GM21576 (cell line): ENCODE data around the gene CBX5.
"Not testable (repeated sequence)": the region's sequence is repeated elsewhere in the genome, so short reads cannot be mapped to it uniquely, and the experiment has no call there.

ENCODE experiments used
- ATAC-seq: cut with Tn5 transposase; IDR thresholded peaks from one replicate; pipeline ENCODE4 v1.9.1; 2021; ENCODE audit warnings: mild to moderate bottlenecking, moderate library complexity; ENCODE audit not compliant: unreplicated experiment

Gene CBX5

DNA sequence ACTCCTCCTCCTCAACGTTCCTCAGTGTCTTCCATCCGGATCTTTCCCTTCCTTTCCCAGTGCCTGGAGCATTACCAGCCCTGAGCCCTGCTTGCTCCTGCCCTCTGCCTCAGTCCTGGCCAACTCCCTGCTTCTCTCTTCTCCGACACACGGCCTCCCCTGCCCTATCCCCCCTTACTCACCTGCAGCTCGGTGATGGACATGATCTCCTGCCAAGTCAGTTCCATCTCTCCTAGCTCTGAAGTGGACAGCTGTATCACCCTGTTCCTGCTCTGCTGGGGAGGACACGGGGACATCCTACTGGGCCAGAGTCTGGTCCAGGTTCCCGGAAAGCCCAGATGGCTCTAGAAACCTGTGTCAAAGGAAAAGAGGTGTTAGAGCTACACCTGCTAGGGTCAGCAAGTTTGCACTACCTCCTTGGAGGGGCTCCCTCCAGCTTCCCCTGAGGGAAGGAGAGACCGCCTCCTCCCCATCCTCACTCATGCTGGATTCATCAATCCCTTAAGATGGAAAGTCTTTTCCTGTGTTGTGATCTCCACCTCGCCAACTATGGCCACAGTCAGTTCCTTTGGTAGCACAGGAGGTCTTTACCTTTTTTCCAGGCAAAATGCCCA, 15.1 kb upstream of the CBX5 start:
- no peak for ATAC-seq

DNA sequence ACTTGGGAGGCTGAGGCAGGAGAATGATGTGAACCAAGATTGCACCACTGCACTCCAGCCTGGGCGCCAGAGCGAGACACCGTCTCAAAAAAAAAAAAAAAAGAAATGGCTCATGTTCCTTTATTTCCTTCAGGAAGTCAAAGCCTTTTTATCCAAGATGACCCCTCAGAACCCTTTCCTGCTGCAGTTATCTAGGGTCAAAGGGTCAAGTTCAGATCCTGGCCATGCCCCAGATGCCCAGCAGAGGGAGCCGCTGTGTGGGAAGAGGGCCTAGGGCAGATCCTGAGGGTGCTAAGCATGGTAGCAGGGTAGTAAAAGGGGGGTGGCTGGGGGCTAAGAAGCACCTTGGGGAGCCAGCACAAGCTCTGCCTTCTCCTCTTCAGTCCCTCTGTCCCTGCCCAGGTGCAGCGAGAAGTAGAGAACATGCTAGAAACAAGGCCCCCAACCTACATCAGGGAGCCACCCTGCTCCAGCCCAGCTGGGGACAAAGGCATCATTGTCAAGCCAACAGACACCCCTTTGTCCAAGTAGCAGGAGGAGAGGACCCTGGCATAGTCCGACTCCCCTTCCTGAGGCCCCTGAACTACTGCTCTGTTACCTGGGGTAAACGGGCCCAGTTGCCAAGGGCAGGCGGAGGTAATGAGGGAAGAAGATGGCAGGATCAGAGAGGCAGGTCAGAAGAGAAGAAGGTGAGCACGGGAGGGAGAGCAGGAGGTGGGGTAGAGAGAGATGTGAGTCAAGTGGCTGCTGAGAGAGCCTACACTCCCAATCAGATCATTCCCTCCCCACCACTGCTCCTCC, 14.4 kb upstream of the CBX5 start:
- ATAC-seq: no peak

DNA sequence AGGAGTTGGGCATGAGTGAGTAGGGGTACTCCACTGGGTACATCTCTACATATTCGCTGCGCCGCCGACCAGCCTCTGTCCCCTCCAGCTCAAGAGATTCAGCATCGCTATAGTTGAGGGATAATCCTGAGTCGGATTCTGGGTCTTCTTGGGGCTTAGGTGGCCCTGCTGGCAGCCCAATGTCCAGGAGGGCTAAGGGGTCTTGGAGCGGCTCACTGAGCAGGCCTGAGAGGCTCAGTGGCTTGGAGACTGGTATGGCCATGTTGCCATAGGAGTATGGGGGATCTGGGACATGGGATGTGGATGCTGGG, 13.0 kb upstream of the CBX5 start:
- no peak for ATAC-seq

DNA sequence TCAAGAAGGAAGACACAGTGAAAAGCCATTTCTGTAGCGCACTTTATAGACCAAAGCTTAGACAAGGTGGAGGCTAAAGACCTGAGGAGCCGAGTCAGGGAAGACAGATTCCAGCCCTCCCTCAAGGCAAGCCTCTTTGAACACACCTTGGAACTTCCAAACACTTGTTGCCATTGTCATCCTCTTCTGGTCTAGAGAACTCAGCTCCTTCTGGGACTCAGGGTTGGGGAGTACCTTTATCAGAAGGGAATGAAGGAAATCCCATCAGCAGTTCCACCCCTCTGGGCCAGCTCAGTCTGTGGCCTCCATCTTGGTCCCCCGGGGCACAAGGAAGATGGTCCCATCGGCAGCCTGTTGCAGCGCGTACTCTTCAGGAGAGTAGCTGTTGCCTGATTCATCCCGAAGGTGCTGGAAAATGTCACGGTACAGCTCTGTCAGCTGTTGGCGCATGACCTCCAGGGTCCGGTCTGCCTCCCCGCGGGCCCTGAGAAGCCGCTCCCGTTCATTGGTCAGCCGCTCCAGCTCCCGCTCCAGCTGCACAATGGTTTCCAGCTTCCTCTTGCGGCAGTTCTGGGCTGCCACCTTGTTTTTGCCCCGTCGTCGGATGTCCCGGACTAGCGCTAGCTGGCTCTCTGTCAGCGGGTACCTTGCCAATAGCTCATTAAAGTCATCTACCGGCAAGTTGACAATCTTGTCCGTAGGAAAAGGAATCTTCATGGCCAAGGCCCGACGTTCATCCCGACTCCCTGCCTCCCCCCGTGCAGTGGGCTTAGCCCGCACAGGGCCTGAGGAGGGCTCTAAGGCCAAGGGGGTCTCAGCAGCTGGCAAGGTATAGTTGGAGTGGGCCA, 12.4 kb upstream of the CBX5 start:
- no peak for ATAC-seq

DNA sequence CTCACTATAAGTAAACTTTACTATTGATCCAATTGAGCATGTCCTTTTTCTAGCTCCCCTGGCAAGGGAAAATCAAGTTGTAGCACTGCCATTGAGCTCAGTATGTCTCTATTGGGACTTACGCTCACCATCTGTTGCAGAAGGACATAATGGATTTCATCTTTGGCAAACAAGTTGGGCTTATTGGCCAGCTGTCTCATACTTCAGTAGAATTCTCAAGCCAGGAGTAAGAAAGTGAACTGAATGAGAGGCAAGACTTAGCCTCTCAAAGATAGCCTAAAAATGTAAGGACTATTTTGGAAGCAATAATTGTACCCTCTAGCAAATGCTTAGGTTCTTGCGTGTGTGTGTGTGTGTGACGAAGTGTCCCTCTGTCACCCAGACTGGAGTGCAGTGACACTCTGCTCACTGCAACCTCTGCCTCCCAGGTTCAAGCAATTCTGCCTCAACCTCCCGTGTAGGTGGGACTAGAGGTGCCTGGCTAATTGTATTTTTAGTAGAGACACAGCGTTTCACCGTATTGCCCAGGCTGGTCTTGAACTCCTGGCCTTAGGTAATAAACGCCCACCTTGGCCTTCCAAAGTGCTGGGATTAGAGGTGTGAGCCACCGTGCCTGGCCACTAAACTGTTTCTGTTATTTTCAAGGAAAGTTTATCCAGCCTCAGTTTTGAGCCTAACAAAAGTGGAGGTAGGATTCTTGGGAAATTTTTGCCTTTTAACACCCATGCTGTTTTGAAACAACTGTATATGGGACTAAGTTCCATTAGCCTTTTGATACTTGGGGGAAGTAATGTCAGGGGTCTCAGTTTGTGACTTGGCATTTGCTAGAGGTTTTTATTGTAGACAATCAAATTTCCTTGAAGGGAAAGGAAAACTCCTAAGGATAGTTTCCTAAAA, 7.6 kb upstream of the CBX5 start:
- no peak for ATAC-seq

DNA sequence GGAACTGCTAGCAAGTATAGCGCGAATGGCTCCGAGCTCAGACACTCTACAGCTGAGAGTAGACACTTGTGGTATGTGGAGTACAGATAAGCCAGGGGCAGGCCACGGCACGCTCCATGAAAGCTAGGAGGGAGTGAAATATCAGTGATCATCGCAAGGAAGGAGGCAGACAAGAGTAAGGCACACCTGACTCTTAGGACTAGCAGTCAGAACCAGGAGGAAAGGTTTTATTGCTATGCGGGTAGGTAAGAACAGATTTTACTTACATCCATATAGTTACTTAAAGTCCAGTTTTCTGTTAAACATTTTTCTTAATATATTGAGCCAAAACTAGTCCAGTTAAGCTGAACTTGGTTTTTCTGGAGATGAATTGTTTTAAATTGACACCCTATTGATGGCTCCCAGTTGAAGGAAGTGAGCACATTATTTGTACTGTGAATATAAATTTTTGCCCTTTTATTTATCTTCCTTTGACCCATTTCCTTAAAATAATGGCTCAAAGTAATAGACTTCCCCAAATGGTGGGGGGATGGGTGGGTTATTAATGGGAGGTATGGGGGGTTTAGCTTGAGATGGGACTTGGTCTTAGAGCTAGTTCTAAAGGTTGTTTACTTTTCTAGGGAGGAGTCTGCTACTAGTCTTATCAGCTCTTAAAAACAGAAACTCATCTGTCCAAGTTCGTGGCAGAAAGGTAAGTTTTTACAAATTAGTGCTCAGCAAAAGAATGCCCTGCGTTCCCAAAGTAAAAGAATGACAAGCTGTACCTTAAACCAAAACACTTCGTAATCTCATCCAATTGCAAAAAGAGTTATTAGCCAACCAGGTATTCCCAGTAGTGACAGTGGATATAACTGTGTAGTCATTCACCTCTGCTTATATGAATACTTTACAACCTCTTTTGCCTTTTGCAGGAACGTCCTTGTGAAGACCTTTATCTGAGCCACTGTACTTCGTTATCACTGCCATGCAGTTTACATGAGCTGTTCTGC, 6.4 kb upstream of the CBX5 start:
- ATAC-seq: no peak

DNA sequence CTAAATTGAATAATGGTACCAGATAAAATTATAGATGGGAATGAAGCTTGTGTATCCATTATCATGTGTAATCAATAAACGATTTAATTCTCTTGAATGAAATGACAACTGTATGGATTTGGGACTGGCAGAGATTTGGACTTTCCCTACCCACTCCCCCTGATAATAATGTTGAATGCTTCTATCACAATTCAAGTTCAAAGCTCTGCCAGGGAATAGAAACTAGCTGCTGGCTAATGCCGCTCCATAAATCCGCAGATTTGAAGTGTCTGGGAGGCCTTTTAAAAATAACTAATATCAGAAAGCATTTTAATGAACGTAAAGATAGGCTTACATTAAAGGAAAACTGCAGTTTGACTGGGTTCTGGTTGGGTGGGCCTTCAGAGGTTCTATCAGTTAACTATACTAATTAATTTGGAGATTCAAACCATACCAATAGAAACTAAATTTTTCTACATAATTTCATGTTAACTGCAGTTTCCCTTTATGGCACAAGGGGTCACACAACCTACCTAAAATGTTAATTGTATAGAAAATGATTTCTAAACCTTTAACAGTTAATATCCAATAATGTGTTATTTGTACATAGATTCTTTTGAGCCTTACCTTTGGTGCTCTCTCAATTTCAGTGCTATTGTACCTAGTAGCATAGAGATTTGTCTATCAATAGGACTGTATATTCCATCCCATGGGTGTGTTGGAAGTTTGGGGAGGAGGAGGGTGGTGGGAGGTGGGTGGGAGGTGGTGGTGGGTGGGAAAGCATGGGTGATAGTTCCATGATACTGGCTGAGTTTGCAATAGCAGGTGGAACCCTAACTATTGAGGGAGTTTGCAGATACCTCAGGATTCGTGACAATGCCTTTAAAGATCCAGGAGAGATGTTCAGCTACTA, 5.5 kb upstream of the CBX5 start:
- no peak for ATAC-seq

DNA sequence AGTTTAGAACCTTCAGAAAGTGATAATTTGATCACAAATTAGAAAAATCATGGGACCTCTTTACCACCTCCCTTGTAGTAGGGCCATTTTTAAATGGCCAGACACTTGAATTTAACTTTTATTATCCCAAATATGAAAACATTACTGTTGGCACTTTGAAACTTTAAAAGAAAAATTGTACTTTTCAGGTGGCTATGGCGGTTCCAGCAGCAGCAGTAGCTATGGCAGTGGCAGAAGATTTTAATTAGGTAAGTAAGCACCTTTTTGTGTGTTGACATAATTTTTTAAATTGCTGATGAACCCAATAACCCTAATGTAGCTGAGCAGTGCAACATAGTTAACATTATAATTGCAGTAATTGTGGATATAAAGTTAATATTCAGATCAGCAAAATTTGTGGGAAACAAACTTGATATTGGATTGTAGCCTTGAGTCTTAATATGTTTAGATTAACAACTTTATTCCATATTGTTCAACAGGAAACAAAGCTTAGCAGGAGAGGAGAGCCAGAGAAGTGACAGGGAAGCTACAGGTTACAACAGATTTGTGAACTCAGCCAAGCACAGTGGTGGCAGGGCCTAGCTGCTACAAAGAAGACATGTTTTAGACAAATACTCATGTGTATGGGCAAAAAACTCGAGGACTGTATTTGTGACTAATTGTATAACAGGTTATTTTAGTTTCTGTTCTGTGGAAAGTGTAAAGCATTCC, 4.3 kb upstream of the CBX5 start:
- ATAC-seq: not testable (repeated sequence)

DNA sequence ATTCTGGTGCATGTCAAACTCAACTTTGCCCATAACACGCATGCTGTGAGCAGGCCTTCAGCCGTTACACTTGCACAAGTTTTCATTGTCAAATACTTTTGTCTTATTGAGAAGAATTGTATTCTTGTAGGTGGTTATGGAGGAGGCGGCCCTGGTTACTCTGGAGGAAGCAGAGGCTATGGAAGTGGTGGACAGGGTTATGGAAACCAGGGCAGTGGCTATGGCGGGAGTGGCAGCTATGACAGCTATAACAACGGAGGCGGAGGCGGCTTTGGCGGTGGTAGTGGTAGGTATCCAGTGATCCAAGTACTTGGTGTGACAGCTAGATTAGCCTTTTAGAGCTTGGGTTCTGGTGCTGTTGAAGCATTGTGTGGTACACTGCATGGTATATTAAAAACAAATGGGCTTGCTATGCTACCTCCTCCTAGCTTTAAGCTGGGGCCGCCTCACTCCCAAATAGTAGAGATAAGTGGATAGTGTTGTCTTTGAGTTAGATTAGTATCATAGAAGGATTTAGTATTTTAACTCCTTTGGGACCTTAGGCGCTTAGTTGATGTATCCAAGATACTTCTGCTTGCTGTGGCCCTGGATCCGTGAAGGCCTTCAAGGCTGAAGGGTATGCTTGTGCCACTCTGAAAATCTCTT, 3.1 kb upstream of the CBX5 start:
- ATAC-seq: no peak

DNA sequence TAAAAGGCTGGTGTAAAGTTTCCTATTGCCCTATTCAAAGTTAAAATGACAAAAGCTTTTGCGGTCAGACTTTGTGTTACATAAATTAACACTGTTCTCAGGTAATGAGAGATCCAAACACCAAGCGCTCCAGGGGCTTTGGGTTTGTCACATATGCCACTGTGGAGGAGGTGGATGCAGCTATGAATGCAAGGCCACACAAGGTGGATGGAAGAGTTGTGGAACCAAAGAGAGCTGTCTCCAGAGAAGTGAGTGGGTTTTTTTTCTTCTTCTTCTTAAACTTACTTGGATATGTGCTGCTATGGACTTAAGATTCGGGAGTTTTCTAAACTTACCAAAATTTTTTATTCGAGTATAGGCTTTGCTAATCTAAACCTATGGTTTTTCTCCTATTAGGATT, 1.8 kb upstream of the CBX5 start:
- ATAC-seq: not testable (repeated sequence)

DNA sequence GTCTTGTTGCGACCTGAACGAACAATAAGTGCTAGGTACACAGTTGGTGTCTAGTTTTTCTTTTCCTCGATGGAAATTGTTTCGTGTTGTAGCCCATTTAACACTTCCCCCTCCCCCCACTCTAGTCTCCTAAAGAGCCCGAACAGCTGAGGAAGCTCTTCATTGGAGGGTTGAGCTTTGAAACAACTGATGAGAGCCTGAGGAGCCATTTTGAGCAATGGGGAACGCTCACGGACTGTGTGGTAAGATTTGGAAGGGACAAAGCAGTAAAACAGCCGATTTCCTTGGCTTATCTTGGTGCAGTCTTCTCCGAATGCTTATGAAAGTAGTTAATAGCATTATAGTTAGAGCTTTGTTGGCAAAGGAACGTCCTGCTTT, 1.3 kb upstream of the CBX5 start:
- not testable (repeated sequence) for ATAC-seq

DNA sequence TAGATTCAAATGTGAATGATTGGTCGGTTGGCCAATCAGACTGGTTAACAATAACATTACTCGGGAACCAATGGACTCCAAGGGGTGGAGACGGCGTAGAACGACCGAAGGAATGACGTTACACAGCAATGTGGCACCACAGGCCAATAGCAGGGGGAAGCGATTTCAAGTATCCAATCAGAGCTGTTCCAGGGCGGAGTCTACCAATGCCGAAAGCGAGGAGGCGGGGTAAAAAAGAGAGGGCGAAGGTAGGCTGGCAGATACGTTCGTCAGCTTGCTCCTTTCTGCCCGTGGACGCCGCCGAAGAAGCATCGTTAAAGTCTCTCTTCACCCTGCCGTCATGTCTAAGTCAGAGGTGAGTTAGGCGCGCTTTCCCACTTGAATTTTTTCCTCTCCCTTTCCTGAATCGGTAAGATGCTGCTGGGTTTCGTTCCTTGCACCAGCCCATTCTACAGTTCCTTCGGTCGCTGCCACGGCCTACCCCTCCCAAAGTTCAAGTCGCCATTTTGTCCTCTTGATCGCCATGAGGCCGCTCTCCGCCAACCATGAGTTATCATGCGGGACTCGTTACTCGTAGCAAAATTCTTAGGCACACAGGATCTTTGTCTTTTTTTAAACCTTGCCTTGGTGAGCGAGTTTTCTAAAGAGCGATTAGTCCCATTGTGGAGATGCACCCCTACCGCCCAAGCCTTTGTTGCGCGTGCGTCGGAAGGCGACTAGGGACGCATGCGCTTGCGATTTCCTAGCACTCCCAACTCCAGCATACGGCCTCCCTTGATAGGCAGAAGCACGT, 742 bp upstream of the CBX5 start, which contains the start of gene HNRNPA1:
Gene HNRNPA1 (plus strand): TSS at position 259 of the 793 bp plus-strand sequence. CDS start 82 bp downstream, at position 341.
- ATAC-seq: peak; percentile 84

DNA sequence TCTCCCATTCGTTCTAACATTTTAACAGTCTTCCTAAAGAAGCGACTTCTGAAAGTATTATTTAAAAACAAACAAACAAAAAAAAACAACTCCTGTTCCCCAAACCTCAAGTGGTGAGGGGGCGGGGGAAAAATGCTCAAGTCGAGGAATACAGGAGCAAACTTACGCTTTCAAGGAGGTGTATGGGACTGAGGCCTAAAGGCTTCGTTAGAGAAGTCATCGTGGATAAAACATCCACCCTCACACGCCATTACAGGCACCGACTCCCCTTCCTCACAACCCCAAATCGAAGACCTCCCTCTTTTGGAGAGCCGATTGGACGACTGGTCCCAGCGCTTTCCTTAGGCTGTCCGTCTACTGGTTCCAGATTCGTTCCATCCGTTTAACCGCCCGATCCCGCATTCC, 693 bp downstream of the CBX5 start:
- ATAC-seq: no peak

DNA sequence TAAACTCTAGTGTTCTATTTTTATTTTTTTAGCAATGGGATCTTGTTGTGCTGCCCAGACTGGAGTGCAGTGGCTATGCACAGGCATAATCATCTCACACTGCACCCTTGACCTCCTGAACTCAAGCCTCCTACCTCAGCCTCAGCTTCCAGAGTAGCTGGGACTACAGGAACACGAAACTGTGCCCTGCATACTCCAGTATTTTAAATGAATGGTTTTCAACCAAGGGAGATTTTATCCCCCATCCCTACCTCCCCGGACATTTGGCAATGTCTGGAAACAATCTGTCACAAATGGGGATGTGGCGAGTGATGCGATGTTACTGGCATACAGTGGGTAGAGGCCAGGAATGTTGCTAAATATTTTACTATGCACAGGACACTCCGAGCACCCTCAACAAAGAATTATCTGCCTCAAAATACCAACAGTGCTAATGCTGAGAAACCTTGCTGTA, 2.1 kb downstream of the CBX5 start:
- ATAC-seq: no peak

DNA sequence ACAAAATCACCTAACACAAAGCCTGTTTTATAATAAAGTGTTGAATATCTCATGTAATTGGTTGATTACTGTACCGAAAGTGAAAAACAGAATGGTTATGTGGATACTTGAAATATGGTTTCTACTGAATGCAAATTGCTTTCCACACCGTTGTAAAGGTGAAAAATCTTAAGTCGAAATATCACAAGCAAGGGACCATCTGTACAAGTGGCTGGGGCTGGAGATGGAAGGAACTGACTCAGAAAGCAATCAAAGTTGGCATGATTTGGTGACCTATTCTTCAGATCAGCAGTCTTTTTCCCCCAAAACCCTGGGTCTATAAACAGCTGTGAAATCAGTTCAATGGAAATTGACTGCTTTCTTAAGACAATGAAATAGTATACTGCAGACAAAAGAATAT, 3.6 kb downstream of the CBX5 start:
- ATAC-seq: no peak

DNA sequence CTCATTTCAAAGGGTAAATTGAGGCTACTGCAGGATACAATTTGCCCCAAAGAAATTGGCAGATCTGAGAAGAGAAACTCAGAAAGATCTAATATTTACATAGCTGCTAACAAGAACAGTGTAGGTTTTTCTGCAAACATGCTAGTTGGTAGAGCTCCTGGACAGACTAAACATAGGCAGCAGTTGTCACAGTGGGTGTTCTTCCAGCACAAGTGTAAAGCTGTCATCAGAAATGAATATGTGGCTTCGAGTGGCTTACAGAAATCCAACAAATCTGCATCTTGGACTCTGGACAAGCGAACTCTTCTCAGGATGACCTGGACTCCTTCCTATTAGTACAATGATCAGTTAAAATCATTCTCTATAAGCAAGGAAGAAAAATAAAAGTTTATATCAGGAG, 5.9 kb downstream of the CBX5 start:
- no peak for ATAC-seq

DNA sequence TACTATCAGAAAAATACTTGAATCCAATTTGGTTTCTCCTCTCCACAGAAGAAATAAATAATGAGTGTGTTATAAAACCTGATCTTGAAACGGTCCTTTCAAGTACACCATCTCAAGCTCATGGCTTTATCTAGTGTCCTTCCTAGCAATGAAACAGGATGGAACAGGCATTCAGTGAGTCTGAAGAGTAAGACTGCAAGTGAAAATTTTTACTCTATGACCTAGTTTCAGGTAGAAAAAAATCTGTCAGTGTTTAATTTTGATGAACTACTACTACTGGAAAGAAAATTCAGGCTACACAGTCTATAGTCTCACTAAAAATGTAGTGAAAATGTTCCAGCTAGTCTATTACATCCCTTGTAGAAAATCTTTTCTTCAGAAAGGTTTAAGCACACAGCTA, 7.7 kb downstream of the CBX5 start:
- ATAC-seq: no peak
